HepG2 (cell line): ENCODE data around the gene ACO1. TPM values are rescaled to one million over a fixed set of nuclear protein-coding genes. Genes with fewer than 3 reads are reported as not detected.
A peak's percentile ranks its signal among the peaks of the same experiment; 100 is the strongest.

Experiments used
- ARNT2 ChIP-seq: sonication (generic); formaldehyde crosslinking; IDR thresholded peaks from 2 replicates; pipeline ENCODE4 v1.8.0; 2022; ENCODE audit warnings: mild to moderate bottlenecking, low read depth, missing genetic modification reagents, moderate library complexity
- CBFB ChIP-seq: sonication (generic); formaldehyde crosslinking; IDR thresholded peaks from 2 replicates; pipeline ENCODE4 v1.4.0; 2020; ENCODE audit warnings: missing genetic modification reagents
- CBX1 ChIP-seq: IDR thresholded peaks from one replicate; pipeline ENCODE4 v1.6.1; 2016; ENCODE audit warnings: antibody characterized with exemption, low read depth
- CHD2 ChIP-seq: IDR thresholded peaks from 2 replicates; pipeline ENCODE4 v1.6.1; 2011; ENCODE audit warnings: low read depth, low read length, improper control_type of control experiment
- HNRNPLL ChIP-seq: fragments of 200-400 bp; formaldehyde crosslinking; IDR thresholded peaks from 2 replicates; pipeline ENCODE4 v1.6.1; 2017; ENCODE audit warnings: mild to moderate bottlenecking, low read depth, low read length; ENCODE audit not compliant: poor library complexity, severe bottlenecking
- HOXD1 ChIP-seq: sonication (generic); formaldehyde crosslinking; IDR thresholded peaks from 2 replicates; pipeline ENCODE4 v1.5.0; 2020; ENCODE audit warnings: missing genetic modification reagents
- IRF2 ChIP-seq: IDR thresholded peaks from 2 replicates; pipeline ENCODE4 v1.6.1; 2018; ENCODE audit warnings: missing genetic modification reagents, missing compliant biosample characterization
- KLF11 ChIP-seq: IDR thresholded peaks from 2 replicates; pipeline ENCODE4 v1.6.1; 2016; ENCODE audit warnings: missing compliant biosample characterization
- MATR3 ChIP-seq: sonication (generic); formaldehyde crosslinking; IDR thresholded peaks from 2 replicates; pipeline ENCODE4 v1.4.0; 2020; ENCODE audit warnings: missing genetic modification reagents
- MIER3 ChIP-seq: IDR thresholded peaks from 2 replicates; pipeline ENCODE4 v1.6.1; 2016; ENCODE audit warnings: missing compliant biosample characterization, borderline replicate concordance
- MLLT10 ChIP-seq: sonication (generic); formaldehyde crosslinking; IDR thresholded peaks from 2 replicates; pipeline ENCODE4 v1.4.0; 2020; ENCODE audit warnings: missing genetic modification reagents
- MYNN ChIP-seq: sonication (generic); formaldehyde crosslinking; IDR thresholded peaks from 2 replicates; pipeline ENCODE4 v1.4.0; 2020; ENCODE audit warnings: mild to moderate bottlenecking, low read depth, missing genetic modification reagents
- NR2F2 ChIP-seq: IDR thresholded peaks from 2 replicates; pipeline ENCODE4 v1.6.1; 2012; ENCODE audit warnings: low read depth, inconsistent platforms, borderline replicate concordance
- POLR2AphosphoS5 ChIP-seq: IDR thresholded peaks from 2 replicates; pipeline ENCODE4 v1.6.1; 2012; ENCODE audit warnings: low read depth, low read length
- RFXAP ChIP-seq: sonication (generic); formaldehyde crosslinking; IDR thresholded peaks from 2 replicates; pipeline ENCODE4 v1.4.0; 2020; ENCODE audit warnings: missing genetic modification reagents, borderline replicate concordance
- SPEN ChIP-seq: sonication (generic); formaldehyde crosslinking; IDR thresholded peaks from 2 replicates; pipeline ENCODE4 v1.5.1; 2020; ENCODE audit warnings: low read depth, mild to moderate bottlenecking, missing genetic modification reagents
- TBX2 ChIP-seq: sonication (generic); formaldehyde crosslinking; IDR thresholded peaks from 2 replicates; pipeline ENCODE4 v1.5.0; 2020; ENCODE audit warnings: missing genetic modification reagents, mild to moderate bottlenecking, borderline replicate concordance
- ZNF124 ChIP-seq: sonication (generic); formaldehyde crosslinking; IDR thresholded peaks from 2 replicates; pipeline ENCODE4 v1.4.0; 2020; ENCODE audit warnings: missing genetic modification reagents
- ZNF292 ChIP-seq: sonication (generic); formaldehyde crosslinking; IDR thresholded peaks from 2 replicates; pipeline ENCODE4 v1.8.1; 2022; ENCODE audit warnings: mild to moderate bottlenecking, low read depth, missing genetic modification reagents, borderline replicate concordance
- ZNF460 ChIP-seq: sonication (generic); formaldehyde crosslinking; IDR thresholded peaks from 2 replicates; pipeline ENCODE4 v1.5.1; 2020; ENCODE audit warnings: missing genetic modification reagents, mild to moderate bottlenecking, borderline replicate concordance
- ZNF75D ChIP-seq: sonication (generic); formaldehyde crosslinking; IDR thresholded peaks from 2 replicates; pipeline ENCODE4 v1.8.1; 2023; ENCODE audit warnings: missing genetic modification reagents, mild to moderate bottlenecking, borderline replicate concordance
- ZNF792 ChIP-seq: IDR thresholded peaks from 2 replicates; pipeline ENCODE4 v1.6.1; 2016
- polyA plus RNA-seq, 8 experiments: library from polyadenylated mRNA; depleted of rRNA in 3 of 8; stranded (reverse) in 7 of 8; unstranded in 1 of 8; fragments of >200 nt; fragmentation: Illumina TruSeq in 4 of 8; extraction: Trizol in 4 of 8; gene quantifications; 2 replicates each; pipeline versions ENCODE4 v1.2.1 to v1.2.3, GENCODE V29; 2011 to 2016; ENCODE audit warnings: low read depth in 4 of 8, missing spikeins in 1 of 8, mixed read lengths in 1 of 8; ENCODE audit not compliant: insufficient read depth in 1 of 8
- total RNA-seq, 5 experiments: library from RNA; depleted of rRNA; stranded (reverse); fragments of >200 nt; fragmentation: Illumina TruSeq; extraction: Trizol; gene quantifications; 2 replicates each; pipeline ENCODE4 v1.2.3, GENCODE V29; 2016; ENCODE audit warnings: low read depth in 1 of 5
- TF ChIP-seq, protein P1 (sequence below): sonication (generic); formaldehyde crosslinking; conservative IDR thresholded peaks from 2 replicates; pipeline ENCODE4 v1.4.0; 2020; ENCODE audit warnings: mild to moderate bottlenecking, missing genetic modification reagents, moderate library complexity
- TF ChIP-seq, protein P2 (sequence below): IDR thresholded peaks from 2 replicates; pipeline ENCODE4 v1.6.1; 2016; ENCODE audit warnings: control low read depth
- TF ChIP-seq, protein P3 (sequence below): sonication (generic); formaldehyde crosslinking; IDR thresholded peaks from 2 replicates; pipeline ENCODE4 v1.4.0; 2020; ENCODE audit warnings: missing genetic modification reagents
- TF ChIP-seq, protein P4 (sequence below): sonication (generic); formaldehyde crosslinking; IDR thresholded peaks from 2 replicates; pipeline ENCODE4 v1.5.0; 2020; ENCODE audit warnings: mild to moderate bottlenecking, missing genetic modification reagents

ACO1 gene
- total and polyA plus RNA-seq, 2 of the 13 experiments (the other 11 are each of a cell fraction or from before 2014, with no cell fraction given), result 20.1 to 48.2 TPM

DNA sequence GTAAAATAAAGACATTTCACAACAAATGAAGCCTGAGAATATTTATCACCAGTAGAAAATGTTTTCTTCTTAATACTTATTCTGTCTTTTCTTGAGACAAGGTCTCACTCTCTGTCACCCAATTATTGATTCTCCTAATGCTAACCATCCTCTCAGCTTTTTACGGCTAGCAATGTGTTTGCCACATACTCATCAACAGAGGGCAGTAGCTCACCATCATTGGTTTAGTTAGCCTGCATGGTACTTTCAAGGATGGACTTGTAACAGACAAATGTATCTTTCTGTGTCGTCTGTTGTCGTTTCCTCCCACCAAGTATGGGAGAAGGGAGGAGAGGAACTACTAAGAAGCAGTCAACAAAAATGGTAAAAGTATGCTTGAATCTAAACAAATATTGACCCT lies 5.9 kb upstream of the ACO1 start (continued):
- TF ChIP-seq, protein P1, sequence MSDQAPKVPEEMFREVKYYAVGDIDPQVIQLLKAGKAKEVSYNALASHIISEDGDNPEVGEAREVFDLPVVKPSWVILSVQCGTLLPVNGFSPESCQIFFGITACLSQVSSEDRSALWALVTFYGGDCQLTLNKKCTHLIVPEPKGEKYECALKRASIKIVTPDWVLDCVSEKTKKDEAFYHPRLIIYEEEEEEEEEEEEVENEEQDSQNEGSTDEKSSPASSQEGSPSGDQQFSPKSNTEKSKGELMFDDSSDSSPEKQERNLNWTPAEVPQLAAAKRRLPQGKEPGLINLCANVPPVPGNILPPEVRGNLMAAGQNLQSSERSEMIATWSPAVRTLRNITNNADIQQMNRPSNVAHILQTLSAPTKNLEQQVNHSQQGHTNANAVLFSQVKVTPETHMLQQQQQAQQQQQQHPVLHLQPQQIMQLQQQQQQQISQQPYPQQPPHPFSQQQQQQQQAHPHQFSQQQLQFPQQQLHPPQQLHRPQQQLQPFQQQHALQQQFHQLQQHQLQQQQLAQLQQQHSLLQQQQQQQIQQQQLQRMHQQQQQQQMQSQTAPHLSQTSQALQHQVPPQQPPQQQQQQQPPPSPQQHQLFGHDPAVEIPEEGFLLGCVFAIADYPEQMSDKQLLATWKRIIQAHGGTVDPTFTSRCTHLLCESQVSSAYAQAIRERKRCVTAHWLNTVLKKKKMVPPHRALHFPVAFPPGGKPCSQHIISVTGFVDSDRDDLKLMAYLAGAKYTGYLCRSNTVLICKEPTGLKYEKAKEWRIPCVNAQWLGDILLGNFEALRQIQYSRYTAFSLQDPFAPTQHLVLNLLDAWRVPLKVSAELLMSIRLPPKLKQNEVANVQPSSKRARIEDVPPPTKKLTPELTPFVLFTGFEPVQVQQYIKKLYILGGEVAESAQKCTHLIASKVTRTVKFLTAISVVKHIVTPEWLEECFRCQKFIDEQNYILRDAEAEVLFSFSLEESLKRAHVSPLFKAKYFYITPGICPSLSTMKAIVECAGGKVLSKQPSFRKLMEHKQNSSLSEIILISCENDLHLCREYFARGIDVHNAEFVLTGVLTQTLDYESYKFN (CRISPR knock-in tag), result no peak
- TF ChIP-seq KLF11 (CRISPR knock-in tag) (no peak), CHD2 (no peak), TBX2 (CRISPR knock-in tag) (no peak), MLLT10 (CRISPR knock-in tag) (no peak), RFXAP (CRISPR knock-in tag) (no peak), MATR3 (CRISPR knock-in tag) (no peak), CBFB (no peak), ARNT2 (CRISPR knock-in tag) (no peak), ZNF124 (CRISPR knock-in tag) (0 out of 2 replicates have a peak, but pooled peaks have one; percentile 37), CBX1 (no peak), MIER3 (CRISPR knock-in tag) (0 out of 2 replicates have a peak, but pooled peaks have one; percentile 39), ZNF292 (no peak), HNRNPLL (no peak), ZNF460 (no peak), SPEN (CRISPR knock-in tag) (no peak), ZNF75D (no peak), IRF2 (peak; percentile 49; the same call in 1 of the 2 replicates), MYNN (CRISPR knock-in tag) (no peak), POLR2AphosphoS5 (no peak), HOXD1 (CRISPR knock-in tag) (no peak), NR2F2 (no peak), ZNF792 (CRISPR knock-in tag) (no peak)
- TF ChIP-seq, protein P2, sequence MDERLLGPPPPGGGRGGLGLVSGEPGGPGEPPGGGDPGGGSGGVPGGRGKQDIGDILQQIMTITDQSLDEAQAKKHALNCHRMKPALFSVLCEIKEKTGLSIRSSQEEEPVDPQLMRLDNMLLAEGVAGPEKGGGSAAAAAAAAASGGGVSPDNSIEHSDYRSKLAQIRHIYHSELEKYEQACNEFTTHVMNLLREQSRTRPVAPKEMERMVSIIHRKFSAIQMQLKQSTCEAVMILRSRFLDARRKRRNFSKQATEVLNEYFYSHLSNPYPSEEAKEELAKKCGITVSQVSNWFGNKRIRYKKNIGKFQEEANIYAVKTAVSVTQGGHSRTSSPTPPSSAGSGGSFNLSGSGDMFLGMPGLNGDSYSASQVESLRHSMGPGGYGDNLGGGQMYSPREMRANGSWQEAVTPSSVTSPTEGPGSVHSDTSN (CRISPR knock-in tag), result no peak
- TF ChIP-seq, protein P3, sequence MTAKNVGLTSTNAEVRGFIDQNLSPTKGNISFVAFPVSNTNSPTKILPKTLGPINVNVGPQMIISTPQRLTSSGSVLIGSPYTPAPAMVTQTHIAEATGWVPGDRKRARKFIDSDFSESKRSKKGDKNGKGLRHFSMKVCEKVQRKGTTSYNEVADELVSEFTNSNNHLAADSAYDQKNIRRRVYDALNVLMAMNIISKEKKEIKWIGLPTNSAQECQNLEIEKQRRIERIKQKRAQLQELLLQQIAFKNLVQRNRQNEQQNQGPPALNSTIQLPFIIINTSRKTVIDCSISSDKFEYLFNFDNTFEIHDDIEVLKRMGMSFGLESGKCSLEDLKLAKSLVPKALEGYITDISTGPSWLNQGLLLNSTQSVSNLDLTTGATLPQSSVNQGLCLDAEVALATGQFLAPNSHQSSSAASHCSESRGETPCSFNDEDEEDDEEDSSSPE (CRISPR knock-in tag), result no peak
- TF ChIP-seq, protein P4, sequence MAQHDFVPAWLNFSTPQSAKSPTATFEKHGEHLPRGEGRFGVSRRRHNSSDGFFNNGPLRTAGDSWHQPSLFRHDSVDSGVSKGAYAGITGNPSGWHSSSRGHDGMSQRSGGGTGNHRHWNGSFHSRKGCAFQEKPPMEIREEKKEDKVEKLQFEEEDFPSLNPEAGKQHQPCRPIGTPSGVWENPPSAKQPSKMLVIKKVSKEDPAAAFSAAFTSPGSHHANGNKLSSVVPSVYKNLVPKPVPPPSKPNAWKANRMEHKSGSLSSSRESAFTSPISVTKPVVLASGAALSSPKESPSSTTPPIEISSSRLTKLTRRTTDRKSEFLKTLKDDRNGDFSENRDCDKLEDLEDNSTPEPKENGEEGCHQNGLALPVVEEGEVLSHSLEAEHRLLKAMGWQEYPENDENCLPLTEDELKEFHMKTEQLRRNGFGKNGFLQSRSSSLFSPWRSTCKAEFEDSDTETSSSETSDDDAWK (CRISPR knock-in tag), result no peak
